DMS53 treated with DMSO at 0.1 percent for 48 hours (cell line): ENCODE data around the gene TBX15.

Experiments used
- DNase-seq: peaks from one replicate; lab custom pipeline; 2025; ENCODE audit not compliant: unreplicated experiment; lab: John Stamatoyannopoulos, UW

The TBX15 gene

DNA sequence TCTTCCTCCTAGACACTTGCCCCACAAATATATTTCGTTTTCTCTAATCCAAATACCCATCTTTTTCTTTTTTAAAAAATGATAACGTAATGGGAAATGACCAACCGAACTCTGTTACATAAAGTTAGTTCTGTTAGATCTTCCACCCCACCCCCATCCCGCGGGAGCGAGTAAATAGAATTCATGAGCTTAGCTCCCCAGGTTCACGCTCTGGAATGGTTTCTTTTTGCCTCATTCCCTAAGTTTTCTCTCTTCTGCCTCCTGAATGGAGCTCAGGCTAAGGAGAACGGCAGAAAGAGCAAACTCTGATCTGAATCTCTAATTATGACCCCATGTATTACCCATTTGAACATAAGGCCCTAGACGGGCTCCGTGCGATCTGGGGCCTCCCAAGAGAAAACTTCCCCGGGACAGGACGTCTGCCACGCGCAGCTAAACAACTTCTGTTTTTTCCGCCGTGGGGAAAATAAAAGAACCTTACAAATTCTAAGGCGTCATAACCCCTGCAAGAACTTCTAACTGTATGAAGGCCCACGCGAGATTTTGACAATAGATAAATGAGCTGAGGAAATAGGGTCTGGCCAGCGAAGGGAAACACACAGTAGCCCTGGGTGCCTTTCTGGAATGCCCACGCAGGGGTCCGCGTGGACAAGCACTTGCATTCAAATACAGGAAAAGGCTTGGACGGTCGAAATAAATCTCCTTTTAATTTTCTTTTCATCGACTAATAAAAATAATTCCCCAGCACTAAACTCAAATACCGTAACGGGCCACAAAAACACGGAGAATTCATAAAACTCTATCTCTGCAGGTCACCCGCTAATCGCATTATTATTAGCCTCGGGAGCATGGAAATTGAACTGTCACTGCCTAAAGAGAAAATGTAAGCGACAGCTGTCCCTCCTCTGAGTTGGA is 2.2 kb downstream of the TBX15 start:
- no peak for DNase-seq

DNA sequence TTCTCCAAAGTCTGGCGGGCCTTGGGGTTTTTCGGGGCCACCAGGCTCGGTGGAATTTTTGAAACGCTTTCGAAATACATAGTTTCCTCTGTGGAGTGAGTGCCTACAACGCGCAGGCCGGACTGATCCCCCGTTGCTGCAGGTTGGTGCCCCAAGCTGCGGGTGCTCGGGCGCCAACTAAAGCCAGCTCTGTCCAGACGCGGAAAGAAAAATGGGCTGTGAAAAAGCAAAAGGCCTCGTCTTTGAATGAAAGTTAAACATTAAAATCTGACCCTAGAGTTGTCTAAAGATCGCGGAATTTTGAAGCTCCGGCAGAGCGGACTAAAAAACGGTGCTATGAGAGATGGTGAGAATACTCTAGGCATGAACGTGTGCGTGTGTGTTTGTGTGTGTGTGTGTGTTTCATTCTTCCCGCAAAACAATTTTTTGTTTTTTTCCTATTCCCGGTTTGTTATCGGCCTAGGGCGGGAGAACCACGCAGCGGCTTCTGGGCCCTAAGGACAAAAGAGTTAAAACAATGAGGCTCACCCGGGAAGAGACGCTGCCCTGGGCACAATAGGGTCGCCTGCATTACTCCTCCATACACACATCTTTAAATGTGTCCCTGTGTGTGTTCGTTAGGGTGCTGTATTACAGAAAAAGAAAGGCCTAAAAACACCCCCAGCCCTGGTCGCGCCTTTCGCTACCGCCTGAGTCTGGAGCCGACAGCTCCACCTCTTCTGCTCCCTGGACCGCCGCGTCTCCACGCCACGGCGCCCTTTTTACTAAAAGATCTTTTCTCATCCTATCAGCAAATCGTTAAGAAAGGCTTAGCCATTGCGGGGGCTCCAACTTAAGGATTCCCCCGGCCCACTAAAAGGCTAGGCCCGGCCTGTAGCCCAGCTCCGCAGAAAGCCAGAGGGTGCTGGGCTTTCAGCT is 3.2 kb downstream of the TBX15 start:
- no peak for DNase-seq

DNA sequence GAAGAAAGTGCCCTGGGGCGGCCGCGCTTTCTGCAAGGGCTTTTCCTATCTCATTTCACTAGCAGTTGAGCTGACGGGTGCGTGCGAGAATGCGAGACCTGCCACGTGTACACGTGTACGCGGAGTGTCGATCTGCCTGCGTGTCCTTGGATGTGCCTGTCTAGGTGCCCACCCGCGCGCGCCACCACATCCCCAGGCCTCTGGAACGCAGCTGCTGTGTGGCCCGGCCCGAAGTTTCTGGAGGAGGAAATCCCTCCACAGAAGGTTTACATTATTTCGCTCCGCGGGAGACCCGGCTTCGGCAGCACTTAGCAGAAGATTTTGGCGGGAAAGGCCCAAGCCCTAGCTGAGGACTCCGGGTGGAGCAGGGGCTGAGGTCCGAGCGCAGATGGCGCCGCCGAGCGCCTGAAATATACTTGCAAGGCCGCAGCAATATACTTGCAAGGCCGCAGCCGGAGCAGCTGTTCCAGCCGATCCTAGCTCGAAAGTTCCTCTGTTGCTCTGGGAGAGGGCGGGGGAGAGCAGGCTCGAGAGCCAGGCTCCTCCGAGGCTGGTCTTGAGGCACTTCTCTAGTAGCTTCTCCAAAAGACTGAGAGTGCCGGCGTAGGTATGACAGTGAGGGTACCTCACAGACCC is 3.9 kb downstream of the TBX15 start:
- DNase-seq, result no peak

DNA sequence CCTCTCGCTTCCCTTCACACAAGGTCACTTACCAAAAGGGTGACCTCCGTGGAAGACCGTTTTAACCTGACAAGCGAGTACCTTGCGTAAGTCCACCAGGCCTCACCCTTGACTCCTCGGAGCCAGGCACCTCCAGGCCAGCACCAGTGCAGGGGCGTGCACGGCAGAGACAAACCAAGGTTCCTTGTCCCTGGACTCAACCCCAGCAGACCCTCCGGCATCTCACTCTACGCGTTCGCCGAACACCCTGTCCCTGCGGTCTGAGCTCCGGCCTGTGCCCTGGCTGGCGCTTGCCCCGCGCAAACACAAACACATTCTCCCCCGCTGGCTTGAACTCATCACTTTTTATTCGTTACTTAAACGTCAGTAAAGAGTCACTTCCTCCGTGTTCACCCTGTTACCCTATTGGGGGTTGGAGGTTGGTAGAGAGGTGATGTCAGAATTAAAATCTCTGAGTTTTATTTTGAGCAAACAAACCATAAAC is 4.5 kb downstream of the TBX15 start:
- no peak for DNase-seq

DNA sequence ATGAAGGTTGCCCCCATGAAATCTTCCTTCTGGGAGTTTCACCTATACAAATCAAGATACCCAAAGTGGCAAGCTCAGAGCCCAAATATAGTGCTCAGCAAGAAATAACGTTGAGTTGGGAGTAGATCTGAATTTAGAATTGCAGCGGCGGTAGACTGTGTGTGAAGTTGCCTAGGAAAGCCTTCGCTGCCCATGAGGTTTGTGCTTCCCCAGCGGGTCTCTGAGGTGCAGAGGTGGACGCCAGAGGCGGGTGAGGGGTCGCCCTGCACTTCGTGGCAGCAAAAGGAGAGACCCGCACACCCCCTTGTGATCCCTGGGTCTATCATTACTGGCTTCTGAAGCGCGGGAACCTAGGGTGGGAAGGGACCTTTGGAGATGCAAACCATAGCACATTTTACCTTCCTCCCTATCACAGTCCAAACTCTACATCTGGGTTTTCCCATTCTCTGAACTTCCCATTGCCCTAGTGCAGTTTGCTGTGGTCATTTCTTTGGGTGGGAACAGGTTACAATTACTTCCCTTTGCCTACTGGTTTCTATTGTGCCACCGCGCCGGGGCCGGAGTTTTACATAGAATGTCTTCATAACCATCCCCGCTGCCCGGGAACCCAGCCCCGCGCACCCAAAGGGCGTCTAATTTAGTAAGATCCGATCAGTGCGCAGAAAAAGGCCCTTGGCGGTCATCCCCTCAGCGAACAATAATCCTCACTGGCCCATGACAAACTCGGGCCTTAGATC is 5.2 kb downstream of the TBX15 start:
- DNase-seq, result no peak

DNA sequence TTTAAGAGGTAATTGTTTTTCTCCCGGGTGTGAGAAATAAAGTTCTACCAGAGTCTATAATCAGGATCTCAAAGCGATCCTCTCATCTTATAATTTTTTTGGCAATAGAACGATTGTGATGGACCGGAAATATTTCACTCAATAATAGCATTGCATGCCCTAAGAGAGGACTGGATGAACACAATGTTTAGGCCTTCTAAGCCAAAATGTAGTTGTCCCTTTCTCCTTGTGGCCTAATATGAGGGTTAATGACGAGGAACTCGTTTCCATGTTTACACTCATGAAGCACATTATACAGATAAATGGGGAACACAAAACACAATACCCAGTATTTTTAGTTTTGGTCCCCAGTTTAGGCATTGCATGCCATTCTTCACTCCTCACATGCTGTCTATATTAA is 5.9 kb downstream of the TBX15 start:
- DNase-seq, result no peak

DNA sequence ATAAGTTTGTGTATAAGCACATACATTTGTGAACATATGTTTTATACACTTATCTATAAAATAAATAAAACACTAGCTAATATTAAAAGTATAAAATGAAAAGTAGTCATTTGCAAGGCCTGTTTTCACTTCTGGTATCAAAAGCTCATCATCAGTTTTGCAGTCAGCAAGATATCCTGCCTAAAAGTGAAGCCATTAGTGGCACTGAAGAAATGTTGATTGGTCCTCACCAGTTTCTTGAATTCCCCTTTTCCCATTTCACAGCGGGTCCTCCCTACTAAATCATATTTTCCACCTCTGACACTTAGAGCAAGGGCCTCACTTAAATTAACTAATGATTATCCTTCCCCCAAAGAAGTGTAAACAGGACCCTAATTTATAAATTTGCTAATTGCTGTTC is 6.7 kb downstream of the TBX15 start:
- no peak for DNase-seq

DNA sequence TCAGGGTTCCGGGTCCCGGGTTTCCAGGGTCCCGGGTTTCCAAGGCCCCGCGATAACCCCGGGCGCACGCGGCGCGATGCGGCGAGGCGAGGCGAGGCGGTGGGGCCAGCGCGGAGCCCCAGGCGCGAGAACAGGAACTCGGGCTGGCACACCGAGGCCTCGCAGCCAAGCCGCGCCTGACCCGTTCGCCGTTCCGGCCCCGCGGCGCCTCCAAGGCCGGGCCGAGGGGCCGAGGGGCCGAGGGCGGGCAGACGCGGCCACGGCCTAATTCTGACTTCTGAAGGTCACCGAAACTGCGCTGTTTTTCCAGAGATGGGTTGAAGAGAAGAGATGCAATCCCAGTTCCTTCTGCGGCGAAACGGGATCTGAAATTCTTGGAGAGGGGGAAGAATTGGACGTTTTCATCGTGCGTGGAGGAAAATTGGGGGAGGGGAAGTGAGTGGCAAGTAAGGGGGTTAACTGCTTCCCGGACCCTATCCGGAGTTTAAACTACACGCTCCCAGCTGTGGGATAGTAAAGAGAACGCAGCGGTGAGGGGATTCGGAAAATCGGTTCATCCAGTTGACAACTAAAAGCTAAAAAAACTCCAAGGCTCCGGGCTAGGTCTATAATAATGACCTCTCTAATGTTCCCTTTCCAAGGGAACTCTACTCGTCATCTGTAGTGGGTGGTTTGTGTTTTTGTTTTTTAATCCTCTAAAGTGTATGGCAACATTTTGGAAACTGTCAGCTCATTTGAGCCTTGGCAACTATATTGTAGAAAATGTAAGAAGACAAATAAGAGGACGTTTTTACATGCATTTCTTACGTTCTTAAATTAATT is 8.2 kb downstream of the TBX15 start:
- DNase-seq, result no peak

DNA sequence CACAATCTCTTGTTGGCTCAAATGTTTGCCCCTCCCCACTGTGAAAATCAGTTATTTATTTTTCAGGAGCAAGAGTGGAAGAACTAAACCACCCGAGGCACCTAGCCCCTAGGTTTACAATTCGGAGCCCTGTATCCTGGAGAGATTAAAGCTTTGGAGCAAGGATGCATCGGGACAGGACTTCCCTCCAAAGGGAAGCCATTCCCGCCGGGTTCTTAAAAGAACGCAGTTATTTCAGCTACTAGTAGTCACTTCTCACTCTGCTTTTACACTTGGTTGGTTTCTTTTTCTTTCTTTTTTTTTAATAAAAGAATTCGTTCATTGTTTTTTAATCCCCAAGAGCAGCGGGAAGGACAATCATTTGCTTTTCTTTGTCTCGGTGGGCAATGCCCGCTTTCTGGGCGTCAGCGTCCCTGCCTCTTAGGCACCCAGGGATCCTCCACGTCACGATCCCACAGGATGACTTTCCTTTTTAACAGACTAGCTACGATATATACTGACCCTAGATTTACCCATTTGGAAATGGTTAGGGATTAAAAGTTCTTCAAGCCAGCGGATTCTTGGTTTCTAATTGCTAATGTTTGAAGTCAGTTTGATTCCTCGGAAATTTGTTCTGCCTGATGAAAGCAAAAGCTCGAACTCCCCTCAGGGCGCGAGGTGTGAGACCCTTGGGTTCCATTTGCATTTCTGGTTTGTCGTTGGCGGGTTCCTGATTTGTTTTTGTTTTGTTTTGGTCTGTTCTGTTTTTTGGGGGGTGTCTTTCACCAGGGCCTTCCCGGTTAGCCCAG is 9.0 kb downstream of the TBX15 start:
- no peak for DNase-seq

DNA sequence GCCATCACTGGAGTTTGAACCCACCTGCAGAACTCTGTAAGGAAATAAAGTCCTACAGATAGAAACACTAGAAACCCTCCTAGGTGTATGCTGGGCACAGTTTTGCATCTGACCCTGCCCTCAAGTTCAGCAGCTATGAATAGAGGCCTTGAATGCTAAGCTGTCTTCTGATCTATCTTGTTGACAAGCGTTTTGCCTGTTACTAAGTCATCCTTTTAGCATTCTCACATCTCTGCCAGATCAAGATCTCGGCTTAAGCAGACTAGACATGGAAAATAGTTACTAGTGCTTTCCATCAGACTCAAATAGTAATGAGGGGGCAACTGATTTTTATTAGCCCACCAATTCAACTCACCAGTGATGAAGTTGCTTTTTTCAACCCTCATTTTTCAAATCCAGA is 10.5 kb downstream of the TBX15 start:
- no peak for DNase-seq

DNA sequence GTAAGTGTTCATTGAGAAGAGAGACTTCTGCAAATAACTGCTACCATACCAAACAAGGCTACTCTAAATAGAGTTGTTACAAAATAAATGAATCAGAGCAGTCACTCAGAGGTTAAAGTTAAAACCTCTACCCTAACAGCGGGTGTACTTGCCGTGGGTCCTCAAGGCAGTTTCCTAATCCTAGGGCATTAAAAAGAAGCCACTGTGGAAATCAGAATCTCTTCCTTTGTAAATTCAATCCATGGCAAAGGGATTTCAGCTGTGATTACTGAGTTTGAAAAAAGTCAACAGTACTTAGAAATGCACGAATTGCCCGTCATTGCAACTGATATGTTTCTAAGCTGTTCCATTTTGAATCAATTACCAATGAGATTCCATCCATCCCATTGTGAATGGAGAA is 13.5 kb downstream of the TBX15 start:
- no peak for DNase-seq

DNA sequence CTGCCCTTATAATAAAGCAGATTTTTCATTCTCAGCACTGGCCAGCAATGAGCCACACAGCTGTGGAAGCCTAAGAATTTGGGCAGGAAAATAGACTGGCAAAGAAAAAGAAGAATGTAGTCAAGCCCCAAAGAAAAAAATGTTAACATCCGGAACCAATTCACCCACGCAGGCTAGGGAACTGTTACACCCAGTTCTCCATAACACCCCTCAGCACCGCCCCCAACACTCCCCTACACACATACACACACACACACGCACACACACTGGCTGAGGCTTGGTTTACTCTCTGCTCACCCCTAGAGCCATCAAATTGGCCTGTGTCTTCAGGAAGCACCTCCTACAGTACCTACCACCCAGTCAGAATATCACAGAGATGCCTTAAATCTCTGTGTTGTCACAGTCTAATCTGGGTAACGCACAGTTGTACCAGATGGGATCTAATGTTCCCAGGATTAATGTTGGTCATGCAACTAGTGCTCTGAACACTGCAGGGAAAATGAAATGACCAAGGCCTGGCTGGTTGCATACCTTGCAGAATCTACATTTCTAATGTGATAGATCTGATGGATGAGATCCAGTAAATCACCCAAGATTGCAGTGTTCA is 14.5 kb downstream of the TBX15 start:
- DNase-seq, result no peak

DNA sequence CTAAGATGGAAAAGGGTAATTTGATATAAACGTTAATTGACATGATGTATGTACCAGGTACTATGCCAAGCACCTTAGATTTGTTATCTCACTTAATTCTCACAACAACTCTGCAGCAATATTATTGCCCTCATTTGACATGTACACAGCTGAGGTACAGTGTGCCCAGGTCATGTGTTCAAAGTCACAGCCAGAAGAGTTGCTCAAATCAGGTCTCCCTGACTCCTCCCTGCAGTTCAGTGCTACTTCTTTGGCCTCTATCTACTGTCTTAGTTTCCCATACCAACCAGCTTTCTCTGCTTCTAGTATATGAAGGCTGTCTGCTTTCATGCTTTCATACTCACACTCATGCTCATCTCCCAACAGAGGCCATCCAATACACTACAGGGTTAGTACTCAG is 15.1 kb downstream of the TBX15 start:
- DNase-seq, result no peak

DNA sequence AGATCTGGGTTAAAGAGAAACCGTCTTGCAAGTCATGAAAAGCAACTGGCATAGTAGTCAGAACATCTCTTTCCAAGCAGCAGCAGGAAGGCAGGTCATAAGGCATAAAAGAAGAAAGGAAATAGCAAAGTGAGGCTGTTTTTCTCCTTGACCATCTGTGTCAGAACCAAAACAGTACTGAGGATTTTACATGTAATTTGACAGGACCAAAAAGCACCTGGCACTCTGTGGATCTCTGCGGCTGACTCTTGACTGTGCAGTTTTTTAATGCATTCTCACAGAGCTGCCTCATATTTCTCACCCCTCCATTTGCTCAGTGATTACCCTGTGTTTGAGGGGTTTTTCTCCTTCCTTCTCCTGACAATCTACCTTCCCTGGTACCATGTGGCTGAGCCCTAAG is 17.7 kb downstream of the TBX15 start:
- DNase-seq, result no peak

DNA sequence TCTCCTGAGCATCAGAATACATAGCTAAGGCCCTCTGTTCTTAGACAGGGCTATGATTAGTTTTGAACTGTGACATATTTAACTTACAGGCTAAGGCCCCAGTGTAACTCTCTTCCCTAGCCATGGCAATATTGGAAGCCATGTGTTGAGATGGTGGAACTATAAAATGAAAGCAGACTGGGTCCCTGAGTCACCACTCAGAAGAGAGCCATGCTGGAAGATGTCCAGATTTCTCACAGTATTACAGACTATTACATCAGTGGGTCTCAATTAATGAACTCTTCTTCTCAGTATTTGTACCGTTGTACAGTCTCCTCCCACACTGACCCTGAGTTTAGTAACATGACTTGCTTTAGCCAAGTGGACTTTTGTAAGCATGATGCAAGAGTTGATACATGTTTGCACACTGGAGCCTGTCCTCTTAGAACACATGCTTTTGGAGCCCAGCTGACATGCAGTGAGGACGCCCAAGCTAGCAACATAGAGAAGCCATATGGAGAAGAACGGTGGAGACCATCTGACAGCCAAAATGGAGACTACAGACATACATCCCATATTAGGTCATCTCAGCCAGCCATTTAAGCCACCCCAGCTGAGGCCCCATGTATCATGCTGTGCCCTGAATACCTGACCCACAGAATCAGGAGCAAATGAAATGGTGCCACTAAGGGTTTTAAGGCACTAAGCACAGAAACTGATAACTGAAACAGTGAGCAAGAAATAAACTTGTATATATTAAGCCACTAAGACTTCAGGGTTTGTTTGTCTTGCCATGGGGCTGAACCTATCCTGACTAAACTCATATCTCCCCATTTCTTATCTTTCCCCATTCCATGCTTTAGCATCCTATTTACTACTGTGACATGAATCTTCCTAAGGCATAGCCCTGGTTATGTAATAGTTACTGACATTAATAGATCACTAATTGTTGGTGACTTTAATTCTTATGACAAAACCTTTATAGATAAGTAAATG is 24.4 kb downstream of the TBX15 start:
- peak; percentile 40 for DNase-seq

DNA sequence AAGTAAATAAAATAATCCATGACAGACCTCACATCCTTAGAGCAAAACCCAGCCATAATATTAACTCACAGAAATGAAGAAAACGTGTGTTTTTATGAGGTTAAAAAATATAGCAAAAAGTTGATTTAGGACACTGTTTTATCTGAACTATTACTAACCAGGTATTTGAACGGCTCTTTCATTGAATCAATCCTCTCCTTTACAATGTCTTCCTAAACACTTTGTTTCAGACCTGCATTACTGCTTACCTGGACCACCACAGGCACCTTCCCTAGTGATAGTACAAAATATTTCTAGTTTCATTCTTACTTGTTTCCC is 25.0 kb downstream of the TBX15 start:
- no peak for DNase-seq

DNA sequence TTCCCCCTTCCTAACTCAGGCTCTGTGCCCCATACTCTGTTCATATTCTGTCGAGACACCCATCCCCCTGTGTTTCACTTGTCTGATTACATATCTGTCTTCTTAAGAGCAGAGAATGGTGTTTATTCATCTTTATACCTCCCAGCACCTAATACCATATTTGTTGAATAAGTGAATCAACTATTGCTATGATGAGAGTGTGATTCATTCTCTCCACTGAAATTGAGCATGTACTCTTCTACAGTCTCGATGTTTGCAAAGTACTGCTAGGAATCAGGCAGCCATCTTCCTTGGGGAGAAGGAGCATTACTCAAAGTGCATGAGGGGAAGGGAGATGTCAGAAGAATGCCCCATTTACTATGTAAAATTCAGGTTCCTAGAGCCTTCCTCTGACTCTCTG is 27.0 kb downstream of the TBX15 start:
- no peak for DNase-seq
